ENCODE data around the gene LGI4.

LGI4 gene

DNA sequence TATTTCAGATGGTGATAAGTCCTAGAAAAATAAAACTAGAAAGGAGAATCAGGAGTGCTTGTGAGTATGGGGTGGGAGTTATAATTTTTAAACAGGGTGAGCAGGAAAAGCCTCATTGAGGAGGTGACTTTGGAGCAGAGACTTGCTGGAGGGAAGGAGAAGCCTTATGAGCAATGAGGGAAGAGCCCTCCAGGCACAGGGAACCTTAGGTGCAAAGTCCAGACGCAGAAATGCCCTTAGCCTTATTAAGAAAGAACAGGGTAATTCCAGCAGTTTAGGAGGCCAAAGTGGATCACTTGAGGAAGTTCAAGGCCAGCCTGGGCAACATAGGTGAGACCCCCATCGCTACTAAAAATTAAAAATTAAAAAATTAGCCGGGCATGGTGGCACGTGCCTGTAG, 40.2 kb downstream of the LGI4 start:
- in situ Hi-C loops (cut with MboI; ENCODE audit: low sequenced_read_pairs), result no loop called here
- Histone ChIP-seq H3K4me1 (peaks cover 14% of the 10 kb centered on the region), H3K36me3 (replicated peaks) (no peaks in the 10 kb centered on the region), H3K9me3 (no peaks in the 10 kb centered on the region), H3K27me3 (ENCODE audit: low read depth) (no peaks in the 10 kb centered on the region), H3K4me3 (no peak overlapping the region)
- DNase-seq (ENCODE audit: low spot score in 2 of 2), result no peak

DNA sequence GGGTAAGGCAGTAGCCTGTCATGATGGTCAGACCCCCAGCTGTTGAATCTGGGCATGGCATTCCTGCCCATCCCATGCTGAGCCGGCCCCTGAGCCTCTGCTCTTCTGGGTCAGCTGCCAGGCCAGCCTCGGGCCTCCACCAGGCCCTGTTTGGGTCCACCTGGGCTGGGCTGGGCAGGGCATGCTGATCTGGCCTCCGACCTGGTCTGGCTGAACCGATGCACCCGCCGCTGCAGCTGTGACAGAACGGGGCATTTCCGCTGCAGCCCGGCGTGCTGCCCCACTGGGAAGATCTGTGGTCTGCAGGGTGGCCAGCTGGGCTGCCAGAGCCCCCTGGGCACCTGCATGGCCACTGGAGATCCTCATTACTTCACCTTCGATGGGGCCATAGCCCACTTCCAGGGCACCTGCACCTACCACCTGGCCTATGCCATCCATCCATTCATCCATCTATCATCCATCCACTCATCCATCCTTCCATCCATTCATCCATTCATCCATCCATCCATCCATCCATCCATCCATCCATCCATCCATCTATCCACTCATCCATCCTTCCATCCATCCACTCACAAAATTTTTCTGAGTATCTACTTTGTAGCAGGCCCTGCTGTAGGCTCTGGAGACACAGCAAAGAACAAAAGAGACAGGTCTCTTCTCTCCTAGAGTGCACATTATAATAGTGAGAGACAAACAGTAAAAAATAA, 40.8 kb downstream of the LGI4 start:
- DNase-seq (ENCODE audit: low spot score in 2 of 2), result no peak
- H3K4me3 ChIP-seq, result no peak overlapping the region
- H3K4me1 ChIP-seq, result peaks cover 17% of the 10 kb centered on the region
- H3K27me3 ChIP-seq (ENCODE audit: low read depth), result no peaks in the 10 kb centered on the region
- in situ Hi-C loops (cut with MboI; ENCODE audit: low sequenced_read_pairs), result no loop called here
- H3K36me3 ChIP-seq (replicated peaks), result no peaks in the 10 kb centered on the region
- H3K9me3 ChIP-seq, result no peaks in the 10 kb centered on the region

DNA sequence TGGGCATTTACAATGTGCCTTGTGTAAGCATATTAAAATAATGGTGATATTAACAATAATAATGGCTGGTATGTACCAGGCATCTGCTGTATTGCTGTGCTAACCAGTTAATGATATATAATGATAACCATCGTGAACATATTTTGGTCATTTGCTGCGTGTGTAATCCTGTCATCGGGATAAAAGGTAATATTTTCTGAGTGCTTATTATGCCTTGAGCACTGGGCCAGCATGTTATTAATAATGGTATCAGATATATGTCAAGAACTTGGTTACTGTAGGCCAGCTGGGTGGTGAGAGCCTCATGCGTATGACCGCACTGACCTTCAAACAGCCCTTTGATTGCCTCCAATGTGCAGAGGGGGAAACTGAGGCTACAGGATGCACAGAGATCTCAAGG, 41.4 kb downstream of the LGI4 start:
- Histone ChIP-seq H3K27me3 (ENCODE audit: low read depth) (no peaks in the 10 kb centered on the region), H3K4me1 (peaks cover 22% of the 10 kb centered on the region), H3K36me3 (replicated peaks) (no peaks in the 10 kb centered on the region), H3K9me3 (no peaks in the 10 kb centered on the region), H3K4me3 (no peak overlapping the region)
- in situ Hi-C loops (cut with MboI; ENCODE audit: low sequenced_read_pairs), result no loop called here
- no peak for DNase-seq (ENCODE audit: low spot score in 2 of 2)

DNA sequence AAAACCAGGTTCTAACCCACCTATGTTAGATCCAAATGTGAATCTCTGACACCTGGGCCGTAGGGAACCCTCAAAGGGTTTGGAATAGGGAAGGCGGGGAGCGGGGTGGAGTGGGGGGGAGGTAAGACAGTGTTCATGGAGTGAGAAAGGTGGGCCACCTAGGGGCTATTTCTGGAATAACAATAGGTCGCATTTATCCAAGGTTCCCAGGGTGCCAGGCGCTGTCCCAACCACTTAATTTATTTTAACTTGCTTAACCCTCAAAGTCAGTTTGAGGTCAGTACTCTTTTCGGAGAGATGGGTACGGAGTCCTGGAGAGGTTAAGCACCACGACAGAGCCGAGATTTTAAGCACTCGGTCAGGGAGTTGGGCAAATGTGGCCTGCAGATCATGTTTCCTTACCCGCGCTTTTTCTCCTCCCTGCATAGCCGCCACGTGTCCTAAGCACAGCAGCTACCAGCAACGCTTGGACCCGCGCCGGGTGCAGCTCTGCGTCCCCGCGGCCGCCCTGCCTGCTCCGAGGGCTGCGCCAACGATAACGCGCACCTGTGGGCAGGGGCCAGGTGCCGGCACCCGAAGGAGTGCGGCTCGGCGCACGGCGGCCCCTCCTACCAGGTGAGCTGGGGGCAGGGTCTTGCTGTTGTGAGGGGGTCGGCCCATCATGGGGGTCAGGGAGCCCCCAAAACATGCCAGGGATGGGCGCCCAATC, 44.2 kb downstream of the LGI4 start:
- no peak overlapping the region; the same call in 1 of the 2 replicates for H3K4me3 ChIP-seq
- no peaks in the 10 kb centered on the region for H3K9me3 ChIP-seq
- peaks cover 22% of the 10 kb centered on the region for H3K4me1 ChIP-seq
- peak; percentile 84 to 91 for DNase-seq (ENCODE audit: low spot score in 2 of 2)
- H3K36me3 ChIP-seq (replicated peaks), result no peaks in the 10 kb centered on the region
- in situ Hi-C loops (cut with MboI; ENCODE audit: low sequenced_read_pairs), result no loop called here
- no peaks in the 10 kb centered on the region for H3K27me3 ChIP-seq (ENCODE audit: low read depth)

DNA sequence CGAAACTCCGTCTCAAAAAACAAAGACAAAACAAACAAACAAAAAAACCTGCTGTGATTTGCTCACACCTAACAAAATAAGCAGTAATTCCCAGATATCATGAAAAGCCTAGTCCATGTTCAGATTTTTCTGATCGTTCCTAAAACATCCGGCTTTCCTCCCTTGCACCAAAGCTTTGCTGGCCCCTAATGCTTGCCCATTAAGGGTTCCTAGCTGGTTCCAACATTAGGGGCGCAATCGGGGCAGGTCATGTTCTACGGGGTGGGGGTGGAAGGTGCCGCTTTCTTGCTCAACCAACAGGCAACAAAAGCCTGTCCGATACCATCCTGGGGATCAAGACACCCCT, 44.7 kb downstream of the LGI4 start:
- H3K4me3 ChIP-seq, result no peak overlapping the region
- no peak for DNase-seq (ENCODE audit: low spot score in 2 of 2)
- H3K9me3 ChIP-seq, result no peaks in the 10 kb centered on the region
- no peaks in the 10 kb centered on the region for H3K36me3 ChIP-seq (replicated peaks)
- H3K4me1 ChIP-seq, result peaks cover 22% of the 10 kb centered on the region
- in situ Hi-C loops (cut with MboI; ENCODE audit: low sequenced_read_pairs), result no loop called here
- no peaks in the 10 kb centered on the region for H3K27me3 ChIP-seq (ENCODE audit: low read depth)

DNA sequence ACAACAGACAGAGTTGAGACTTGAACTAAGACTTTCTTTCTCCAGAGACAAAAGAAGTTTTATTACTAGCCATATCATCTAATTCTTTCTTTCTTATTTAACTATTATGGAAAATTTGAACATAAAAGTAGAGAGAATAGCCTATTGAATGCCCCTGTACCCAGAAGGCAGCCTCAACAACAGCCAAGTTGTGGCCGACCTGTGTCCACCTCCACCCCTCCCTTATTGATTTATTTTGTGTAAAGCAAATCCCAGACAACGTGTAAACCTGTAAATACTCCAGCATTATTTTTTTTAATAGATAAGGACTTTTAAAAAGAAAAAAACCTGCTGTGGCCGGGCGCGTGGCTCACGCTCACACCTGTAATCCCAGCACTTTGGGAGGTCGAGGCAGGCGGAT, 45.3 kb downstream of the LGI4 start:
- H3K9me3 ChIP-seq, result no peaks in the 10 kb centered on the region
- H3K4me3 ChIP-seq, result no peak overlapping the region
- in situ Hi-C loops (cut with MboI; ENCODE audit: low sequenced_read_pairs), result no loop called here
- no peaks in the 10 kb centered on the region for H3K27me3 ChIP-seq (ENCODE audit: low read depth)
- peaks cover 22% of the 10 kb centered on the region for H3K4me1 ChIP-seq
- peak; percentile 73 to 87 for DNase-seq (ENCODE audit: low spot score in 2 of 2)
- H3K36me3 ChIP-seq (replicated peaks), result no peaks in the 10 kb centered on the region

DNA sequence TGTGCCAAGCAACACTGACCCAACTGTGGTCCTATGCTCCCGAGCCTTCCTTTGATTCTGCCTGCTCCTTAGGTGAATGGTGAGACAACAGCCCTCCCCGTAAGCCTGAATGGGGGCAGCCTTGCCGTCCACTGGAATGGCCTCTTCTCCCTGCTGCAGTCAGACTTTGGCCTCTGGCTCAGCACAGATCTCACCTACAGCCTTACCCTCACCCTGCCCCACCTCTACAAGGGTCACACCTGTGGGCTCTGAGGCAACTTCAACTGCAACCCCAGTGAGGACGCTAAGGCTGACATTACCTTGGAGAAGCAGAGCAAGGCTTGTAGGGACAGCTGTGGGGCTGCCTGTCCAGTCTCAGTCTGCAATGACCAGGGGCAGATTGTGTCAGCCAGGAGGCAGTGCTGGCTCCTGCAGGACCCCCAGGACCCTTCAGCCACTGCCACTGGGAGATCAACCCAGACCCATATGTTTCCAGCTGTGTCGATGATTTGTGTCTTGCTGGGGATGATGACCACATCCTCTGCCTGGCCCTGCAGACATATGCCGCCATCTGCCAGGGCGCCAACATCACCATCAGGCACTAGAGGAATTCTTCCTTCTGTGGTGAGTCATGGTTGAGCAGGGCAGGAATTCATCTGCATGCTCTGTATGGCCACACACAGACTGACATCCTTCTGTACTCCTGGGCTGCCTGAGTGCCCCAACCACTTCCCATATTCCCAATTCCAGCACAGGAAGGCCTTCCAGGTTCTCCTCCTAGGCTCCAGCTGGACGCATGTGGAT, 46.5 kb downstream of the LGI4 start:
- no peaks in the 10 kb centered on the region for H3K27me3 ChIP-seq (ENCODE audit: low read depth)
- no peak for DNase-seq (ENCODE audit: low spot score in 2 of 2)
- H3K9me3 ChIP-seq, result no peaks in the 10 kb centered on the region
- no peaks in the 10 kb centered on the region for H3K36me3 ChIP-seq (replicated peaks)
- peaks cover 22% of the 10 kb centered on the region for H3K4me1 ChIP-seq
- in situ Hi-C loops (cut with MboI; ENCODE audit: low sequenced_read_pairs), result no loop called here
- no peak overlapping the region for H3K4me3 ChIP-seq

DNA sequence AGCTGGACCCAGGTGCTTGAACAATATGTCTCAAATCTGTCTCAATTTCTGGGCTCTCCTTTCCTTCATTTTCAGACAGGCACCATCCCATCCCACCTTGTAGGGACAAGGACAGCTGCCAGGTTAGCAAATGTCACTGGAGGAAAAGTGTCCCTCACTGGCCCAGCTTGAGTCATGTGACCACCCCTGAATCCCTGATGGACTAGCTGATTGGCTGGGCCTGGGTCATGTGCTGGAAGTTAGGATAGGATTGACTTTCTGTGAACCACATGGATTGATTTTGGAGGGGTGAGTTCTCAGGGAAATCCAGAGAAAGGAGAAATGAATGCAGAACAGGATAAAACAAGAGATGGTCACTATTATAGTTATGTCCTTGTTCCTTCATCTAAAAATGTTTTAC, 47.5 kb downstream of the LGI4 start:
- in situ Hi-C loops (cut with MboI; ENCODE audit: low sequenced_read_pairs), result no loop called here
- Histone ChIP-seq H3K9me3 (peaks cover 2% of the 10 kb centered on the region; the same call in 1 of the 2 replicates), H3K36me3 (replicated peaks) (no peaks in the 10 kb centered on the region), H3K4me1 (peaks cover 22% of the 10 kb centered on the region), H3K27me3 (ENCODE audit: low read depth) (no peaks in the 10 kb centered on the region), H3K4me3 (no peak overlapping the region)
- peak in 1 of 2 experiments; percentile 57 for DNase-seq (ENCODE audit: low spot score in 2 of 2)

DNA sequence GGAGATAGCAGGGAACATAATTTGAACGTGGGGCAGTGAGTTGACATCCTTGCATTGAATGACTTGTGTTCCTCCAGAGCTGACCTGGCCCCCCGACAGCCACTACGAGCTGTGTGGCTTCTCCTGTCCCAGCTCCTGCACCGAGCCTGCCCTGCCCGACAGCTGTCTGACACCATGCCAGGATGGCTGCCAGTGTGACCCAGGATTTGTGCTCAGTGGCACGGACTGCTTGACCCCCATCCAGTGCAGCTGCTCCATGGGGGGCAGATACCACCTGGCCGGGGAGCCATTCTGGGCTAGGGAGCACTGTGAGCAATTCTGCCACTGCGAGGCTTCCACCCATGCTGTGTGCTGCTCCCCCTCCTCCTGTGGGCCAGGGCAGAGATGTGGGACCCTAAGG, 48.4 kb downstream of the LGI4 start:
- H3K4me1 ChIP-seq, result peaks cover 22% of the 10 kb centered on the region
- in situ Hi-C loops (cut with MboI; ENCODE audit: low sequenced_read_pairs), result no loop called here
- H3K27me3 ChIP-seq (ENCODE audit: low read depth), result no peaks in the 10 kb centered on the region

DNA sequence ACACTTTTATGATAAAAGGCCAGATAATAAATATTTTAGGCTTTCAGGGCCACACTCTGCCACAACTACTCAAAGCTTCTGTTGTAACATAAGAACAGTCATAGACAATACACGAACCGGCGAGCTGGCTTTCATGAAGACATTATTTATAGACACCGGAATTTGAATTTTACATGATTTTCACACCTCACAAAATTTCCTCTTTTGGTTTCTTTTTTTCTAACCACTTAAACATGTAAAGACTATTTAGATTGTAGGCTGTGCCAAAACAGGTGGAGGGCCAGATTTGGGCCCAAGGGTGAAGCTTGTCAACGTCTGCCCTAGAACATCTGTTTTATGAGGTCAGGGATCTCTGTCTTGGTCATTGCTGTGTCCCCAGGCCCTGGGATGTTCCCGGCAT, 48.9 kb downstream of the LGI4 start:
- Histone ChIP-seq H3K4me3 (no peak overlapping the region), H3K36me3 (replicated peaks) (no peaks in the 10 kb centered on the region), H3K27me3 (ENCODE audit: low read depth) (no peaks in the 10 kb centered on the region), H3K4me1 (peaks cover 21% of the 10 kb centered on the region), H3K9me3 (peaks cover 3% of the 10 kb centered on the region; the same call in 1 of the 2 replicates)
- in situ Hi-C loops (cut with MboI; ENCODE audit: low sequenced_read_pairs), result no loop called here
- DNase-seq (ENCODE audit: low spot score in 2 of 2), result no peak

More for the DNA sequence above, 48.4 kb downstream of the LGI4 start:
- no peak for DNase-seq (ENCODE audit: low spot score in 2 of 2)
- H3K36me3 ChIP-seq (replicated peaks), result no peaks in the 10 kb centered on the region
- H3K9me3 ChIP-seq, result peaks cover 3% of the 10 kb centered on the region; the same call in 1 of the 2 replicates
- H3K4me3 ChIP-seq, result no peak overlapping the region

DNA sequence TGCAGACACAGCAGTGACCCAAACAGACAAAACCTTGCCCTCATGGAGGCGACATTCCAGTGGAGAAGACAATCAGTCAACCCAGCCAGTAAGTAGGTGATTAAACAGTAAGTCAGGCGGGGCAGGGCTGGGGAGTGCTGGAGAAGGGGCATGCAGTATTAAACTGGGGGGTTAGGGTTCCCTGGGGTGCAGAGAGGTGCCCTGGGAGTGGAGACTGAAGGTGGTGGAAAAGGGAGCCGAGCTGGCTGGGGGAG, 50.4 kb downstream of the LGI4 start:
- no peak for DNase-seq (ENCODE audit: low spot score in 2 of 2)
- no peaks in the 10 kb centered on the region for H3K36me3 ChIP-seq (replicated peaks)
- H3K9me3 ChIP-seq, result peaks cover 3% of the 10 kb centered on the region; the same call in 1 of the 2 replicates
- in situ Hi-C loops (cut with MboI; ENCODE audit: low sequenced_read_pairs), result no loop called here
- H3K4me3 ChIP-seq, result no peak overlapping the region
- H3K4me1 ChIP-seq, result peaks cover 7% of the 10 kb centered on the region
- no peaks in the 10 kb centered on the region for H3K27me3 ChIP-seq (ENCODE audit: low read depth)

DNA sequence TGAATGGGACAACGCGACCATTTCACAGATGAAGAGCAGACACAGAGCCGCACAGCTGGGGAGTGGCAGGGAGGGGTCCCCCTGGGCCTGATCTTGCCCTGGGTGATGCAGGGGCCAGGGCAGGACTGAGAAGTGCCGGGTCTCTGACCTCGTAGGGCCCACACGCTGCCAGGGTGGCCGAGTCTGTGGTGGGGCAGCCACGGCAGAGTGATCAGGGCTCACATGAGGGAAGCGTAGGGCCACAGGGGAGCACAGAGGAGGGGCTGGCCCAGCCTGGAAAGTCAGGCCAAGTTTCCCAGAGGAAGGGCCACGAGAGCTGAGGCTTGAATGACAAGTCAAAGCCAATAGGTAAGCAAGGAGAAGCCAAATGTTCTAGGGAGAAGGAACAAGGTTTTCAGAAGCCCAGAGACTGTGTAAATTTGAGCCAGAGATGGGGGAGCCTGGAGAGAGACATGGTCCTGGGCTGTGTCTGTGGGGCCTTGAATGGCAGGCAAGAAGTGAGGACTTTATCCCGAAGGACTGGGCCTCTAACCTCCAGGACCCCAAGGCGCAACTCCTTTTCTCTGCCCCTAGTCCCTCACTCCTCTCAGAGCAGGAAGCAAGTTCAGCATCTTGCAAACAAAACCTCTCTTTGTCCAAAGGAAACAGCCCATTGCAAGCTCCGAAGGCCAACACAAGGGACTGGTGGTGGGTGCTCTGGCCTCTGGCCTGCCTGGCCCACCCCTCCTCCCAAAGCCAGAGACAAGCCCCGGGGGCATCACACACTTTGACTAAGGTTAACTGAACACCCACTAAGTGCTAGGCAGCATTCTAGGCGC, 51.0 kb downstream of the LGI4 start:
- Histone ChIP-seq H3K36me3 (replicated peaks) (no peaks in the 10 kb centered on the region), H3K4me3 (no peak overlapping the region), H3K9me3 (peaks cover 3% of the 10 kb centered on the region; the same call in 1 of the 2 replicates), H3K4me1 (peaks cover 3% of the 10 kb centered on the region), H3K27me3 (ENCODE audit: low read depth) (no peaks in the 10 kb centered on the region)
- no peak for DNase-seq (ENCODE audit: low spot score in 2 of 2)
- in situ Hi-C loops (cut with MboI; ENCODE audit: low sequenced_read_pairs), result no loop called here

DNA sequence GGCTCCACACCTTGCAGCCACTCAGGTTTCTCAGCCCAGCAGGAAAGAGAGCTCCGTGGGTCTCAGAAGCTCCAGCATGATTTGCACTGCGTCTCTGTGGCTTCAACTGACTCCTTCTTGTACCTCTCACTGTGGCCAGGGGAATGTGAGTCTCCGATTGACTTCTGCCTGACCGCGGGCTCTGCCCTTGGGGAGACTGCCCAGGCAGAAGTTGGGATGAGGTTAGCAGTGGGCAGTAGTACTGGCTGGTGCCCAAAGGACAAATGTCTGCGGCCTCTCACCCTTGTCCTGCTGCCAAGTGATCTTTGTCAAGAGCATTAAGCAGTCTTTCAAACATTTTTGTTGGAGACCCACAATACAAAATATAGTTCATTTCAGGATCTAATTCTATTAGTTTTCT, 53.7 kb downstream of the LGI4 start:
- no peaks in the 10 kb centered on the region for H3K27me3 ChIP-seq (ENCODE audit: low read depth)
- DNase-seq (ENCODE audit: low spot score in 2 of 2), result no peak
- no peak overlapping the region for H3K4me3 ChIP-seq
- H3K9me3 ChIP-seq, result peaks cover 3% of the 10 kb centered on the region; the same call in 1 of the 2 replicates
- H3K4me1 ChIP-seq, result no peaks in the 10 kb centered on the region
- in situ Hi-C loops (cut with MboI; ENCODE audit: low sequenced_read_pairs), result no loop called here
- no peaks in the 10 kb centered on the region for H3K36me3 ChIP-seq (replicated peaks)
